ENCODE measurements around the gene HECW1. TPM values are rescaled to one million over a fixed set of nuclear protein-coding genes. Genes with fewer than 3 reads are reported as not detected.
"Not testable (repeated sequence)": the region's sequence is repeated elsewhere in the genome, so short reads cannot be mapped to it uniquely, and the experiment has no call there.

Gene HECW1
- total RNA-seq, 1 experiment from 2014 or later, result 21.6 TPM

GRCh38 chr7:43345696-43346095 lies 233.2 kb downstream of the HECW1 start:
- DNase-seq (ENCODE audit: extremely low read depth, low read depth), result not testable (repeated sequence)

DNA sequence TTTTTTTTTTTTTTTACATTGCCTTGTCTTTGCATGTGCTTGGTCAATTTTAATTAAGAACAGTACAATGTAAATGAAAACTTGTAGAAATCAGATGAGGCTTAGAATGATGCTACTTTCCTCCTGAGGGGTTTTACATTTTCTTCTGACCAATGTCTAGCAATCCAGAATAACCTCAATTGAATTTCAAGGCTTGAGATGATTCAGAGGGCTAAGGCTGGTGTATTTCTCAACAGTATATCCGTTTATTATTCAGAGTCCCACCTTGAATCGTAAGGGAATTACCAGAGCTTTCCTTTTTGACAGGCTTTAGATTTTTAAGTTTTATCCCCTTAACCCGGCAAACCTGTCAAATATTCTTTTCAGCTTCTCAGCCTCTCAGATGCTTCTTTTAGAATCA lies 239.2 kb downstream of the HECW1 start:
- no peak for DNase-seq (ENCODE audit: extremely low read depth, low read depth)

- DNase-seq (ENCODE audit: extremely low read depth, low read depth), result no peak
Measured at GRCh38 chr7:43353902-43354301, 241.5 kb downstream of the HECW1 start.

GRCh38 chr7:43362652-43363034 lies 250.2 kb downstream of the HECW1 start:
- DNase-seq (ENCODE audit: extremely low read depth, low read depth), result no peak

DNA sequence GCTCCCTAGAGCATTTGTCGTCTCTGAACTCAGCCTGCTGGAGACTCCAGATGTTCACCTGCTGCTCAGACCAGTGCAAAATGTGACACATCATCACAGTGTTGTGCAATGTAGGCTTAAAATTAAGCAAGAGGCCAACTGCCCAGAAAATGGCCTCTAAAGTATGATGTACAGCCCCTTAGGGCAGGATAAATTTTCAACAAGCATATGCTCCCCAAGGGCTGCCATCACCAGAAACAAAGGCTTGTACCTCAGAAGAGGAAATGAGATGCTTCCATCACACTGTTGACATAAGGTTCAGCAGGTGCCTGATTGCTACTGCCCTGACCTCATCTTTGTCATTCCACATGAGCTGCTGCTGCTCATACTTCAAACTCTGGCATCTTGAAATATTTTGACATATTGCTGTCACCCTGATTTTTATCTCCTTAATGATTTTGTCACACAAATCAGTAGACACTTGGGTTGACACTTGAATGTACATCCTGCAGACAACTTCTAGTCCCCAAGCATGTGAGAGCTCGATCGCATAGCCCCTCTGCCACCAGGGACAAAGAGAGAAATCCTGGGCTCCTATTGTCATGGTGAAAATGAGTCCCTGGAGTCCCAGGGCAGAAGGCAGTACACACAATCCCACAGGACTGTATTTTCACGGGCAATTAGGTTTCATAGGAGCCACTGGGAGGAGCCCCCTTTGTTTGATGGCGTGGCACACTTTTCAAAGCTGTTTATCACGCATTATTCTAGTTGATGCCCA lies 250.8 kb downstream of the HECW1 start:
- DNase-seq (ENCODE audit: extremely low read depth, low read depth), result no peak

- DNase-seq (ENCODE audit: extremely low read depth, low read depth), result no peak
Measured at GRCh38 chr7:43364391-43364790, 251.9 kb downstream of the HECW1 start.

- no peak for DNase-seq (ENCODE audit: extremely low read depth, low read depth)
Measured at GRCh38 chr7:43372676-43373355, 260.4 kb downstream of the HECW1 start.

- no peak for DNase-seq (ENCODE audit: extremely low read depth, low read depth)
Measured at GRCh38 chr7:43377196-43377960, 264.9 kb downstream of the HECW1 start.

GRCh38 chr7:43379210-43379609 lies 266.8 kb downstream of the HECW1 start:
- no peak for DNase-seq (ENCODE audit: extremely low read depth, low read depth)

GRCh38 chr7:43384616-43385308 lies 272.3 kb downstream of the HECW1 start:
- DNase-seq (ENCODE audit: extremely low read depth, low read depth), result no peak

GRCh38 chr7:43385309-43385680 lies 272.8 kb downstream of the HECW1 start:
- no peak for DNase-seq (ENCODE audit: extremely low read depth, low read depth)

GRCh38 chr7:43385856-43386255 lies 273.4 kb downstream of the HECW1 start:
- DNase-seq (ENCODE audit: extremely low read depth, low read depth), result no peak

DNA sequence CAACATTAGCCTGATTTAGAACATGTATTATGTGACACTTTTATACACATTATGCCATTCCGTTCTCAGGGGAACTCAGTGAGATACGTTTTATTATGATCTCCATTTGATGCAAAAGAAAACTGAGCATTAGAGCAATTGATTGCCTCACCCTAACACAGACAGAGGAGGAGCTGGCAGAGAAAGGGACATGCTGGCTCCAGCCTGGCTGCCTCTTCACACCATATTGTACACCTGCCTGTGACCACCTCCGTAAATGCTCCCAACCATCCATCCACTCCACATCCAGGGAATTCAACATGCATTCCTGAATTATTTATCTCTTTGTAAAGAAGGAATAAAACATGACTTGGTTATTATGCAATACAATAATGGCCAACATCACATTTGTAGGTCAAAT lies 275.5 kb downstream of the HECW1 start:
- no peak for DNase-seq (ENCODE audit: extremely low read depth, low read depth)

- DNase-seq (ENCODE audit: extremely low read depth, low read depth), result no peak
Measured at GRCh38 chr7:43390576-43390975, 278.1 kb downstream of the HECW1 start.

DNA sequence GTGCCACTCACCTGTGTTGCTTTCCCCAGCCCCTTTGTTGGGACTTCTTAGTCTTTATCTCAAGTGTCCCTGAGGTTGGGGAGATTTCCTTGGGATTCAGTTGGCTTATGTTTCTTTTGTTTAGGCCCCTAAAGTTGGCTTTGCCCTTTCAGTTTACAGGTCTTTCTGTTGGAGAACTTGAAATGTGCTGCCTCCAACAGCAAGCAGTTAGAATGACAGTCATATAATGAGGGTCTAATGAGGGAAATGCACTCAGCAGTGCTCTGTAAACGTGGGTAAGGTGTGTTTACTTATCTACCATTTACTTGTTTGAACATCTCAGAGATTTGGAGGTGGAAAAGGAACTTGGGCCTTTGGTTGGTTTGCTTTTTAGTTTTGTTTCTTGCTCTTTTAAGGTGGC lies 279.1 kb downstream of the HECW1 start:
- DNase-seq (ENCODE audit: extremely low read depth, low read depth), result no peak

- no peak for DNase-seq (ENCODE audit: extremely low read depth, low read depth)
Measured at GRCh38 chr7:43392638-43393330, 280.3 kb downstream of the HECW1 start.

GRCh38 chr7:43394441-43395130 lies 282.1 kb downstream of the HECW1 start:
- DNase-seq (ENCODE audit: extremely low read depth, low read depth), result no peak

- no peak for DNase-seq (ENCODE audit: extremely low read depth, low read depth)
Measured at GRCh38 chr7:43395351-43395750, 282.9 kb downstream of the HECW1 start.

GRCh38 chr7:43396187-43396740 lies 283.8 kb downstream of the HECW1 start:
- DNase-seq (ENCODE audit: extremely low read depth, low read depth), result no peak

- no peak for DNase-seq (ENCODE audit: extremely low read depth, low read depth)
Measured at GRCh38 chr7:43398831-43399230, 286.4 kb downstream of the HECW1 start.
